Breast epithelium (tissue), 3 donors: Measurements from ENCODE around the gene ADCY2.

ENCODE experiments used
- POLR2A ChIP-seq: fragments of 450-650 bp; IDR thresholded peaks from one replicate; pipeline ENCODE4 v1.6.1; 2016; ENCODE audit warnings: antibody characterized with exemption, mild to moderate bottlenecking, moderate library complexity
- POLR2AphosphoS5 ChIP-seq, 3 donors: sonication (generic); formaldehyde crosslinking; IDR thresholded peaks; one replicate each; pipeline ENCODE4 v1.6.1; 2017; ENCODE audit warnings: antibody characterized with exemption in 3 of 3
- TF ChIP-seq, protein P1 (sequence below), 3 donors: fragments of 450-650 bp; IDR thresholded peaks; one replicate each; pipeline ENCODE4 v1.5.1; 2016 to 2017; ENCODE audit warnings: antibody characterized with exemption in 3 of 3, mild to moderate bottlenecking in 3 of 3, moderate library complexity in 3 of 3

DNA sequence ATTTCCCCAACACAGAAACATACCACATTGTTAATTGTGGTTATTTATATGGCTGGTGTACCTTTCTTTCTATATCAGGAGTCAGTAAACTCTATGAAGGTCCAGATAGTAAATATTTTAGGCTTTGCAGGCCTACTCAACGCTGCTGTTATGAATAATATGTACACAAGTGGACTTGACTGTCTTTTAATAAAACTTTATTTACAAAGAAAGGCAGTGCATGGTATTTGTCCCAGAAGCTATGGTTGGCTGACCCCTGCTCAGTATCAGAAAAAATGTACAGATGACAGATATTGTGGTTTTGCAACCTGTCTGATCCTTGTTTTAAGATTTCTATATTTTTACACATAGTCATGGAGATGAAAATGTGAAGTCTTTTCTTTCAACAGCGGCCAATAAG lies 478.7 kb downstream of the ADCY2 start:
- TF ChIP-seq, protein P1, sequence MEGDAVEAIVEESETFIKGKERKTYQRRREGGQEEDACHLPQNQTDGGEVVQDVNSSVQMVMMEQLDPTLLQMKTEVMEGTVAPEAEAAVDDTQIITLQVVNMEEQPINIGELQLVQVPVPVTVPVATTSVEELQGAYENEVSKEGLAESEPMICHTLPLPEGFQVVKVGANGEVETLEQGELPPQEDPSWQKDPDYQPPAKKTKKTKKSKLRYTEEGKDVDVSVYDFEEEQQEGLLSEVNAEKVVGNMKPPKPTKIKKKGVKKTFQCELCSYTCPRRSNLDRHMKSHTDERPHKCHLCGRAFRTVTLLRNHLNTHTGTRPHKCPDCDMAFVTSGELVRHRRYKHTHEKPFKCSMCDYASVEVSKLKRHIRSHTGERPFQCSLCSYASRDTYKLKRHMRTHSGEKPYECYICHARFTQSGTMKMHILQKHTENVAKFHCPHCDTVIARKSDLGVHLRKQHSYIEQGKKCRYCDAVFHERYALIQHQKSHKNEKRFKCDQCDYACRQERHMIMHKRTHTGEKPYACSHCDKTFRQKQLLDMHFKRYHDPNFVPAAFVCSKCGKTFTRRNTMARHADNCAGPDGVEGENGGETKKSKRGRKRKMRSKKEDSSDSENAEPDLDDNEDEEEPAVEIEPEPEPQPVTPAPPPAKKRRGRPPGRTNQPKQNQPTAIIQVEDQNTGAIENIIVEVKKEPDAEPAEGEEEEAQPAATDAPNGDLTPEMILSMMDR (IDR thresholded peaks at IDR 0.05), result no peak
- TF ChIP-seq POLR2AphosphoS5 (IDR thresholded peaks at IDR 0.05) (no peak), POLR2A (no peak)
